HCT116 (cell line): Measurements from ENCODE around the gene COBLL1. TPM values are rescaled to one million over a fixed set of nuclear protein-coding genes. Genes with fewer than 3 reads are reported as not detected.

Source experiments
- ATAC-seq: fragments of 200-7000 bp; cut with Tn5 transposase; 2 replicates; pipeline ENCODE4 v1.9.1; 2020; ENCODE audit warnings: mild to moderate bottlenecking, moderate library complexity
- BruUV-seq: library from RNA; stranded (reverse); fragments of 400-500 nt; replicated peaks from 2 replicates; lab custom pipeline; 2021; lab: Mats Ljungman, UMichigan
- CTCF ChIA-PET: fragments of 300-600 bp; sonication (Branson Sonifier 250); formaldehyde crosslinking; loops from one replicate; lab custom pipeline; 2021; ENCODE audit warnings: antibody characterized with exemption; lab: Charles Lee
- POLR2A ChIA-PET: fragments of 300-600, 350-600 bp; sonication (Branson Sonifier 250); formaldehyde crosslinking; loops from one replicate; lab custom pipeline; 2021; ENCODE audit warnings: antibody characterized with exemption; lab: Charles Lee
- RAD21 ChIA-PET, 2 experiments: fragments of 300-600 bp; sonication (Branson Sonifier 250); formaldehyde crosslinking; loops; one replicate each; lab custom pipeline; 2023; ENCODE audit warnings: low total read pairs in 2 of 2; ENCODE audit not compliant: uncharacterized antibody in 2 of 2, unreplicated experiment in 2 of 2, low non-redundant PET in 1 of 2; lab: Charles Lee
- DNase-seq: peaks from one replicate; pipeline ENCODE4 v3.0.0-alpha.2; 2010; ENCODE audit warnings: low read depth, low spot score
- H2AFZ ChIP-seq: fragments of 200-600 bp; shearing (Covaris generic), sonication (generic); 2 replicates; pipeline ENCODE4 v1.6.1; 2017; ENCODE audit warnings: low read depth, mixed run types, mixed read lengths, antibody characterized with exemption, low read length; ENCODE audit not compliant: poor library complexity, severe bottlenecking
- H3K27ac ChIP-seq: 2 replicates; pipeline ENCODE4 v1.5.1; 2012; ENCODE audit warnings: low read depth, low read length
- H3K27me3 ChIP-seq: fragments of 200-600 bp; sonication (generic); 2 replicates; pipeline ENCODE4 v1.6.1; 2016; ENCODE audit warnings: mixed run types, low read length, mixed read lengths; ENCODE audit not compliant: insufficient read depth
- H3K36me3 ChIP-seq, 2 experiments: fragments of 200-500 bp in 1 of 2; fragments of 200-600 bp in 1 of 2; sonication (Bioruptor generic) in 1 of 2; sonication (generic) in 1 of 2; 2 replicates each; pipeline versions ENCODE4 v1.5.1 to v1.6.1; 2014 to 2016; ENCODE audit warnings: low read length in 2 of 2, inconsistent platforms in 1 of 2, mixed read lengths in 1 of 2, mixed run types in 1 of 2; ENCODE audit not compliant: insufficient read depth in 2 of 2, control insufficient read depth in 1 of 2
- H3K4me1 ChIP-seq, 2 experiments: fragments of 200-600 bp in 1 of 2; sonication (generic) in 1 of 2; 2 replicates each; pipeline versions ENCODE4 v1.5.1 to v1.6.1; 2012 to 2017; ENCODE audit warnings: low read length in 2 of 2, inconsistent platforms in 1 of 2, mild to moderate bottlenecking in 1 of 2, mixed read lengths in 1 of 2, mixed run types in 1 of 2, moderate library complexity in 1 of 2; ENCODE audit not compliant: insufficient read depth in 2 of 2, control insufficient read depth in 1 of 2
- H3K4me2 ChIP-seq: fragments of 200-600 bp; sonication (generic); 2 replicates; pipeline ENCODE4 v1.6.1; 2017; ENCODE audit warnings: mixed run types, low read length, mixed read lengths
- H3K4me3 ChIP-seq, 2 experiments: fragments of 200-600 bp in 1 of 2; sonication (generic) in 1 of 2; replicated peaks in 1 of 2; 2 replicates each; pipeline ENCODE4 v1.5.1; 2011 to 2016; ENCODE audit warnings: low read length in 2 of 2, control low read depth in 1 of 2, low read depth in 1 of 2, mild to moderate bottlenecking in 1 of 2, mixed read lengths in 1 of 2, mixed run types in 1 of 2
- H3K79me2 ChIP-seq: fragments of 200-600 bp; sonication (generic); 2 replicates; pipeline ENCODE4 v1.6.1; 2017; ENCODE audit warnings: mild to moderate bottlenecking, mixed run types, low read length, moderate library complexity, mixed read lengths; ENCODE audit not compliant: insufficient read depth
- H3K9ac ChIP-seq: fragments of 200-600 bp; sonication (generic); 2 replicates; pipeline ENCODE4 v1.6.1; 2016; ENCODE audit warnings: low read length, mixed read lengths
- H3K9me2 ChIP-seq: fragments of 200-600 bp; sonication (generic), shearing (Covaris generic); 2 replicates; pipeline ENCODE4 v1.6.1; 2017; ENCODE audit warnings: mixed run types, mild to moderate bottlenecking, moderate library complexity; ENCODE audit not compliant: insufficient read depth
- H3K9me3 ChIP-seq, 2 experiments: fragments of 200-500 bp in 1 of 2; fragments of 200-600 bp in 1 of 2; sonication (Bioruptor generic) in 1 of 2; sonication (generic) in 1 of 2; 2 replicates each; pipeline ENCODE4 v1.6.1; 2014 to 2017; ENCODE audit warnings: low read length in 2 of 2, mixed read lengths in 2 of 2, inconsistent platforms in 1 of 2, low read depth in 1 of 2, mild to moderate bottlenecking in 1 of 2, mixed run types in 1 of 2, moderate library complexity in 1 of 2; ENCODE audit not compliant: control insufficient read depth in 1 of 2, insufficient read depth in 1 of 2
- H4K20me1 ChIP-seq: fragments of 200-600 bp; sonication (generic), shearing (Covaris generic); 2 replicates; pipeline ENCODE4 v1.6.1; 2017; ENCODE audit warnings: mixed run types, mild to moderate bottlenecking, moderate library complexity; ENCODE audit not compliant: insufficient read depth
- EGR1 ChIP-seq: IDR thresholded peaks from 2 replicates; pipeline ENCODE4 v1.6.1; 2012; ENCODE audit warnings: low read depth
- EZH2phosphoT487 ChIP-seq: fragments of 200-600 bp; IDR thresholded peaks from 2 replicates; pipeline ENCODE4 v1.6.1; 2018; ENCODE audit warnings: antibody characterized with exemption, borderline replicate concordance
- FOSL1 ChIP-seq: IDR thresholded peaks from 2 replicates; pipeline ENCODE4 v1.6.1; 2012; ENCODE audit warnings: low read depth
- JUND ChIP-seq: IDR thresholded peaks from 2 replicates; pipeline ENCODE4 v1.6.1; 2012
- SP1 ChIP-seq: IDR thresholded peaks from 2 replicates; pipeline ENCODE4 v1.6.1; 2012; ENCODE audit warnings: low read depth
- TCF7L2 ChIP-seq: IDR thresholded peaks from 2 replicates; pipeline ENCODE4 v1.7.0; 2011; ENCODE audit warnings: borderline replicate concordance, inconsistent platforms; ENCODE audit not compliant: insufficient read depth, insufficient read length; ENCODE audit errors: extremely low read depth
- ZNF274 ChIP-seq: fragments of 200-500 bp; sonication (Bioruptor generic); IDR thresholded peaks from 2 replicates; pipeline ENCODE4 v1.6.1; 2014; ENCODE audit warnings: mild to moderate bottlenecking, low read depth, low read length, inconsistent platforms
- intact Hi-C: fragments of 100-400 bp; cut with micrococcal nuclease; formaldehyde crosslinking; loops from 2 replicates; pipeline ENCODE4 v1.10.0; 2022
- total RNA-seq: library from RNA; stranded (reverse); gene quantifications from one replicate; pipeline ENCODE4 v1.2.1, GENCODE V29; 2021; ENCODE audit not compliant: unreplicated experiment
- TF ChIP-seq, protein P1 (sequence below): IDR thresholded peaks from 2 replicates; pipeline ENCODE4 v1.6.1; 2012
- TF ChIP-seq, protein P2 (sequence below): IDR thresholded peaks from 2 replicates; pipeline ENCODE4 v1.6.1; 2012; ENCODE audit warnings: low read depth

Gene COBLL1
- total RNA-seq, 1 experiment from 2014 or later, result 3.6 TPM

DNA sequence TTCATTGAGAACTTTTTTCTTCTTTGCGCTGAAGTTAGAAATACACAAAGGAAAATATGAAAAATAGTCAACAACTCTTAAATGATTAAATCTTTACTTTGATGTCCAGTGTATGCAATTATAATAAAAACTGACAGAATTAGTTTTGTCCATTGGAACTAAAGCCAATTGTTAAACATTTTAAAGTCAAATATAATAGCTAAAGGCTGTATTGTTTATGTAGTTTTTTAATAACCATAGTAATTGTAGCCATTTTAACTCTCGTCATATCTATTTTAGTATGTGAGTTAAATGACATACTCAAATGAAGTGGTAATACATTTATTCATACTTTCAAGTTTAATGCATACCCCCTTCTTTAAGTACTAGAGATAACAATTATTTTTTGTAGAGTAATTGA lies 4.7 kb upstream of the COBLL1 start:
- ChIA-PET CTCF (no interaction called here), POLR2A (no interaction called here), RAD21 (no interaction called here)
- TF ChIP-seq, protein P1, sequence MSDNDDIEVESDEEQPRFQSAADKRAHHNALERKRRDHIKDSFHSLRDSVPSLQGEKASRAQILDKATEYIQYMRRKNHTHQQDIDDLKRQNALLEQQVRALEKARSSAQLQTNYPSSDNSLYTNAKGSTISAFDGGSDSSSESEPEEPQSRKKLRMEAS, result no peak
- TF ChIP-seq EGR1 (no peak), EZH2phosphoT487 (no peak), ZNF274 (no peak), FOSL1 (no peak), SP1 (no peak), JUND (no peak), TCF7L2 (no peak)
- TF ChIP-seq, protein P2, sequence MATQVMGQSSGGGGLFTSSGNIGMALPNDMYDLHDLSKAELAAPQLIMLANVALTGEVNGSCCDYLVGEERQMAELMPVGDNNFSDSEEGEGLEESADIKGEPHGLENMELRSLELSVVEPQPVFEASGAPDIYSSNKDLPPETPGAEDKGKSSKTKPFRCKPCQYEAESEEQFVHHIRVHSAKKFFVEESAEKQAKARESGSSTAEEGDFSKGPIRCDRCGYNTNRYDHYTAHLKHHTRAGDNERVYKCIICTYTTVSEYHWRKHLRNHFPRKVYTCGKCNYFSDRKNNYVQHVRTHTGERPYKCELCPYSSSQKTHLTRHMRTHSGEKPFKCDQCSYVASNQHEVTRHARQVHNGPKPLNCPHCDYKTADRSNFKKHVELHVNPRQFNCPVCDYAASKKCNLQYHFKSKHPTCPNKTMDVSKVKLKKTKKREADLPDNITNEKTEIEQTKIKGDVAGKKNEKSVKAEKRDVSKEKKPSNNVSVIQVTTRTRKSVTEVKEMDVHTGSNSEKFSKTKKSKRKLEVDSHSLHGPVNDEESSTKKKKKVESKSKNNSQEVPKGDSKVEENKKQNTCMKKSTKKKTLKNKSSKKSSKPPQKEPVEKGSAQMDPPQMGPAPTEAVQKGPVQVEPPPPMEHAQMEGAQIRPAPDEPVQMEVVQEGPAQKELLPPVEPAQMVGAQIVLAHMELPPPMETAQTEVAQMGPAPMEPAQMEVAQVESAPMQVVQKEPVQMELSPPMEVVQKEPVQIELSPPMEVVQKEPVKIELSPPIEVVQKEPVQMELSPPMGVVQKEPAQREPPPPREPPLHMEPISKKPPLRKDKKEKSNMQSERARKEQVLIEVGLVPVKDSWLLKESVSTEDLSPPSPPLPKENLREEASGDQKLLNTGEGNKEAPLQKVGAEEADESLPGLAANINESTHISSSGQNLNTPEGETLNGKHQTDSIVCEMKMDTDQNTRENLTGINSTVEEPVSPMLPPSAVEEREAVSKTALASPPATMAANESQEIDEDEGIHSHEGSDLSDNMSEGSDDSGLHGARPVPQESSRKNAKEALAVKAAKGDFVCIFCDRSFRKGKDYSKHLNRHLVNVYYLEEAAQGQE, result no peak
- no peak for DNase-seq
- Histone ChIP-seq H3K4me1 (peaks cover 3 to 6% of the 10 kb centered on the region in 2 experiments; a peak in 3 of 4 replicates), H3K27me3 (no peaks in the 10 kb centered on the region), H3K9me2 (no peaks in the 10 kb centered on the region), H2AFZ (no peak overlapping the region), H3K4me3 (no peak overlapping the region), H4K20me1 (no peaks in the 10 kb centered on the region), H3K36me3 (no peaks in the 10 kb centered on the region), H3K27ac (no peak overlapping the region), H3K79me2 (no peaks in the 10 kb centered on the region), H3K4me2 (no peak overlapping the region), H3K9ac (no peak overlapping the region), H3K9me3 (no peaks in the 10 kb centered on the region)
- intact Hi-C loops, result no loop called here
- BruUV-seq, result no TSS peak
- ATAC-seq, result no peak
